ENCODE measurements around the gene CYLD.

The CYLD gene

DNA sequence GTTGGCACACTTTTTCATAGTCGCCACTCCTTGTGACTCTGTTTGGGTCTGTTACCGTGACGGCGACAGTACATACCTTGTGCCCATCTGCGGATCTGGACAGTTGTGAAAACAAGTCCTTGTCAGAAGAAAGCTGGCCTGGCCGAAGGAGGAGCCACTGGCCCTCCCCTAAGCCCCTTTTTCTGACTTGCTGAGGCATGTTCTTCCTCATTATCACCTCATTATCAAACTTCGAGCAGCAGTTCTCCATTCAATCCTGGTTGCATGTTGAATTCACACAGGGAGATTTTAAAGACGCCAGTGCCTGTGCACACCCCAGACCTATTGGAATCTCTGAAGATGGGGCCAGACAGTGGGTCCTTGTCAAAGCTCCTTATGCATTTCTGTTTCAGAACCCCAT is 61.1 kb downstream of the CYLD start:
- Histone ChIP-seq H3K9me2 (replicated peaks; ENCODE audit: insufficient read depth, low read length) (no peaks in the 10 kb centered on the region), H4K20me1 (ENCODE audit: insufficient read depth, low read length) (no peaks in the 10 kb centered on the region), H3K79me2 (ENCODE audit: low read length) (no peaks in the 10 kb centered on the region), H3K4me2 (ENCODE audit: low read depth, low read length) (no peak overlapping the region), H3F3A (ENCODE audit: insufficient read depth, low read length) (no peaks in the 10 kb centered on the region), H3K27me3 (replicated peaks; ENCODE audit: insufficient read depth, low read length) (no peaks in the 10 kb centered on the region), H3K4me3 (ENCODE audit: low read length) (no peak overlapping the region), H2AFZ (ENCODE audit: low read length) (no peak overlapping the region), H3K27ac (ENCODE audit: low read length) (no peak overlapping the region), H3K9ac (ENCODE audit: low read length) (no peak overlapping the region), H3K9me3 (replicated peaks; ENCODE audit: insufficient read depth, low read length) (no peaks in the 10 kb centered on the region), H3K4me1 (ENCODE audit: low read length) (no peaks in the 10 kb centered on the region), H3K36me3 (replicated peaks; ENCODE audit: insufficient read depth, low read length) (no peaks in the 10 kb centered on the region)
- no peak for TF ChIP-seq EZH2phosphoT487 (IDR thresholded peaks at IDR 0.05; ENCODE audit: low read length)
- no peak for DNase-seq

DNA sequence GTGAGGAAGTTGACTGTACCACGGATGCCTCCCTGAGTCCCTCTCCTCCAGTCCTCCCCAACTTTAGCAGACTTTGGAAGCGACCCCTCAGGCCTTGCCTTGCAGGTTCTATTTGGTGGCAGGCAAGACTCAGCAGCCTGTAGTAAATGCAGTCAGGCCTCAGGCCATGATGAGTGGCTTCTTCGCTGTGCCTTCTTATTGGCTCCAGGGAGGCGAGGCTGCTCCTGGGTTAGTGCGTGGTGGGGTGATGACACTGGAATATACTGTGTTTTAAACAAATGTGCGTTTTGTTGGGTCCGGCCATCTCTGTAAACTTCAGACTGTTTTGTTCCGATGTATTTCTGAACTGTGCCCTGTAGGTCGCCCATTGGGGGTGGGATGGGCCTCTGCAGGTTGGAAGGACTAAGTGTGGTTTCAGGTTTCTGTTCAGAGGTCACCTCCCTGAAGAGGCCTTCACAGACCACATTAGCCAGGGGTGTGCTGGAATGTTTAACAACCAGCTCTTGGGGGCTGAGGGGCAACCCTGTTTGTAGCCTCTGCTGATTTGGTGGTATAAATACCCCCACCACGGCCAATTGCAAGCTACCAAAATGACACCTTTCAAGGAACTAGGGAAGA is 62.5 kb downstream of the CYLD start:
- Histone ChIP-seq H4K20me1 (ENCODE audit: insufficient read depth, low read length) (no peaks in the 10 kb centered on the region), H3K79me2 (ENCODE audit: low read length) (no peaks in the 10 kb centered on the region), H3K4me2 (ENCODE audit: low read depth, low read length) (no peak overlapping the region), H3K4me1 (ENCODE audit: low read length) (no peaks in the 10 kb centered on the region), H3K9me2 (replicated peaks; ENCODE audit: insufficient read depth, low read length) (no peaks in the 10 kb centered on the region), H3K9me3 (replicated peaks; ENCODE audit: insufficient read depth, low read length) (no peaks in the 10 kb centered on the region), H3K27me3 (replicated peaks; ENCODE audit: insufficient read depth, low read length) (no peaks in the 10 kb centered on the region), H3F3A (ENCODE audit: insufficient read depth, low read length) (no peaks in the 10 kb centered on the region), H3K27ac (ENCODE audit: low read length) (no peak overlapping the region), H3K9ac (ENCODE audit: low read length) (no peak overlapping the region), H2AFZ (ENCODE audit: low read length) (no peak overlapping the region), H3K36me3 (replicated peaks; ENCODE audit: insufficient read depth, low read length) (no peaks in the 10 kb centered on the region), H3K4me3 (ENCODE audit: low read length) (no peak overlapping the region)
- DNase-seq, result no peak
- TF ChIP-seq EZH2 (optimal IDR thresholded peaks at IDR 0.05; ENCODE audit: low read depth, low read length), result no peak
- TF ChIP-seq, protein P1, sequence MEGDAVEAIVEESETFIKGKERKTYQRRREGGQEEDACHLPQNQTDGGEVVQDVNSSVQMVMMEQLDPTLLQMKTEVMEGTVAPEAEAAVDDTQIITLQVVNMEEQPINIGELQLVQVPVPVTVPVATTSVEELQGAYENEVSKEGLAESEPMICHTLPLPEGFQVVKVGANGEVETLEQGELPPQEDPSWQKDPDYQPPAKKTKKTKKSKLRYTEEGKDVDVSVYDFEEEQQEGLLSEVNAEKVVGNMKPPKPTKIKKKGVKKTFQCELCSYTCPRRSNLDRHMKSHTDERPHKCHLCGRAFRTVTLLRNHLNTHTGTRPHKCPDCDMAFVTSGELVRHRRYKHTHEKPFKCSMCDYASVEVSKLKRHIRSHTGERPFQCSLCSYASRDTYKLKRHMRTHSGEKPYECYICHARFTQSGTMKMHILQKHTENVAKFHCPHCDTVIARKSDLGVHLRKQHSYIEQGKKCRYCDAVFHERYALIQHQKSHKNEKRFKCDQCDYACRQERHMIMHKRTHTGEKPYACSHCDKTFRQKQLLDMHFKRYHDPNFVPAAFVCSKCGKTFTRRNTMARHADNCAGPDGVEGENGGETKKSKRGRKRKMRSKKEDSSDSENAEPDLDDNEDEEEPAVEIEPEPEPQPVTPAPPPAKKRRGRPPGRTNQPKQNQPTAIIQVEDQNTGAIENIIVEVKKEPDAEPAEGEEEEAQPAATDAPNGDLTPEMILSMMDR (IDR thresholded peaks at IDR 0.05; ENCODE audit: low read length), result no peak

DNA sequence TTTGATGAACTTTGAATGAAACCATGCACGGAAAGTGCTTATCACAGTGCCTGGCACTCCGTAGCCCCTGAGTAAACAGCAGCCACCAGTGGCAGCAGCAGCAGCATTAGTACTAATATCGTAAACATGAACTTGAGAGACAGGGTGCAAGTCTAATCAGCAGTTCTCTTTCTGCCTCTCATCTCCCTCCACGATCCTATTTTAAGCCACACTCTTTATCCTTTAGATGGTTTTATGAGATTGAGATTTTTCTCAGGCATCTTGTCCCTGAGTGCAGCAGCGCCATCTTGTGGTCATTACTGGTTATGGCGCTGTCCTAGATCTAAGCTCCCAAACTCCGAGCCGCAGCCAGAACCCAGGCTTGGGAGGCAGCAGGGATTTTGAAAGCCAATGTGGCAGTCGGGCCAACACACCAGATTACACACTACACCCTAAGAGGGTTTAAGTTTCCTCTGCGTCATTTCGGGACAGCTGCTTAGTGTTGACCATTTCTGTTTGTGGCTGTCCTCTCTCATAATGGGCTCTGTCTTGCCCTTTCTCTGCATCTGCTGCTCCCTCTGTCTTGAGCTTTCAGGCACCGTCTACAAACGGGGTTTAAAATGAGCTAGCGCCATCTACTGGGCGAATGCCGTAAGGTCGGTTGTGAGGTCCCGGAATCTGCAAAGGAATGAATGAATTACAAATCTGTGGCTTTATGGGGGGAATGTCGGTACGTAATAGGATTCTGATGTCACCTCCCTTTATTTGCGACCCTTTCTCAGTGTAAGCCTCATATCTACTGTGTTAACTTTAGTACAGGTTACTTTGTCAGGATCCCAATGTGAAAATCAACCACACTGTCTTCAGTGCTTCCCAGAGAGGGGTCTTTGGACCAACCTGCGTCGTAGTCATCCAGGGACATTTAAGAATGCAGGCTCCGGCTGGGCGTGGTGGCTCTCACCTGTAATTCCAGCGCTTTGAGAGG is 64.5 kb downstream of the CYLD start:
- Histone ChIP-seq H3F3A (ENCODE audit: insufficient read depth, low read length) (no peaks in the 10 kb centered on the region), H3K9me2 (replicated peaks; ENCODE audit: insufficient read depth, low read length) (no peaks in the 10 kb centered on the region), H4K20me1 (ENCODE audit: insufficient read depth, low read length) (no peaks in the 10 kb centered on the region), H3K79me2 (ENCODE audit: low read length) (no peaks in the 10 kb centered on the region), H3K27me3 (replicated peaks; ENCODE audit: insufficient read depth, low read length) (no peaks in the 10 kb centered on the region), H3K9me3 (replicated peaks; ENCODE audit: insufficient read depth, low read length) (no peaks in the 10 kb centered on the region), H3K36me3 (replicated peaks; ENCODE audit: insufficient read depth, low read length) (no peaks in the 10 kb centered on the region), H3K4me1 (ENCODE audit: low read length) (no peaks in the 10 kb centered on the region), H3K27ac (ENCODE audit: low read length) (no peak overlapping the region), H3K4me2 (ENCODE audit: low read depth, low read length) (peak overlapping the region; percentile 61; the same call in 1 of the 2 replicates), H2AFZ (ENCODE audit: low read length) (peak overlapping the region; percentile 11; the same call in 1 of the 2 replicates), H3K9ac (ENCODE audit: low read length) (no peak overlapping the region), H3K4me3 (ENCODE audit: low read length) (peak overlapping the region; percentile 41)
- DNase-seq, result peak; percentile 88
- TF ChIP-seq EZH2 (optimal IDR thresholded peaks at IDR 0.05; ENCODE audit: low read depth, low read length), result no peak
- TF ChIP-seq, protein P1 (IDR thresholded peaks at IDR 0.05; ENCODE audit: low read length), result peak; percentile 92
- no peak for TF ChIP-seq EZH2phosphoT487 (IDR thresholded peaks at IDR 0.05; ENCODE audit: low read length)

Measured in MM.1S (cell line).